GM19240 (cell line): ENCODE results near the gene DNHD1.
"Not testable (repeated sequence)": the region's sequence is repeated elsewhere in the genome, so short reads cannot be mapped to it uniquely, and the experiment has no call there.

ENCODE experiments used
- DNase-seq: peaks from one replicate; pipeline ENCODE4 v3.0.0; 2011; ENCODE audit warnings: low spot score; ENCODE audit not compliant: insufficient read length

The DNHD1 gene

GRCh38 chr11:6481012-6481923, 15.8 kb upstream of the DNHD1 start, which contains the start of the genes ARFIP2 and TIMM10B:
Gene ARFIP2, minus strand, starts transcription at chr11:6481331. Its CDS starts 910 bp downstream, at chr11:6480421.
Gene TIMM10B, plus strand, starts transcription at chr11:6481501. Its CDS starts 16 bp downstream, at chr11:6481517.
- peak; percentile 98 for DNase-seq

GRCh38 chr11:6481924-6482275, 15.2 kb upstream of the DNHD1 start:
- no peak for DNase-seq

GRCh38 chr11:6482441-6482840, 14.6 kb upstream of the DNHD1 start:
- no peak for DNase-seq

- no peak for DNase-seq
Observed at GRCh38 chr11:6483015-6483414, 14.1 kb upstream of the DNHD1 start.

GRCh38 chr11:6485661-6486060, 11.4 kb upstream of the DNHD1 start:
- no peak for DNase-seq

- DNase-seq, result no peak
Observed at GRCh38 chr11:6486256-6486655, 10.8 kb upstream of the DNHD1 start.

GRCh38 chr11:6486938-6487337, 10.1 kb upstream of the DNHD1 start:
- DNase-seq, result no peak

- DNase-seq, result no peak
Observed at GRCh38 chr11:6488342-6488741, 8.7 kb upstream of the DNHD1 start.

GRCh38 chr11:6488821-6489220, 8.3 kb upstream of the DNHD1 start:
- no peak for DNase-seq

- no peak for DNase-seq
Observed at GRCh38 chr11:6489306-6489705, 7.8 kb upstream of the DNHD1 start.

- no peak for DNase-seq
Observed at GRCh38 chr11:6498121-6498520, 1.0 kb downstream of the DNHD1 start.

GRCh38 chr11:6498544-6498943, 1.5 kb downstream of the DNHD1 start:
- no peak for DNase-seq

- DNase-seq, result no peak
Observed at GRCh38 chr11:6502382-6502781, 5.3 kb downstream of the DNHD1 start.

GRCh38 chr11:6504166-6504565, 7.1 kb downstream of the DNHD1 start:
- DNase-seq, result no peak

GRCh38 chr11:6505577-6506240, 8.6 kb downstream of the DNHD1 start:
- DNase-seq, result peak; percentile 21

GRCh38 chr11:6516865-6517264, 19.8 kb downstream of the DNHD1 start:
- DNase-seq, result no peak

GRCh38 chr11:6520265-6520664, 23.2 kb downstream of the DNHD1 start:
- no peak for DNase-seq

- not testable (repeated sequence) for DNase-seq
Observed at GRCh38 chr11:6521946-6522345, 24.9 kb downstream of the DNHD1 start.

GRCh38 chr11:6523253-6523652, 26.2 kb downstream of the DNHD1 start:
- DNase-seq, result no peak

- DNase-seq, result no peak
Observed at GRCh38 chr11:6526411-6527135, 29.5 kb downstream of the DNHD1 start.

- no peak for DNase-seq
Observed at GRCh38 chr11:6529266-6529665, 32.2 kb downstream of the DNHD1 start.

GRCh38 chr11:6530848-6531247, 33.8 kb downstream of the DNHD1 start:
- DNase-seq, result no peak
